DOHH2 (cell line): ENCODE data around the gene ATP8A2.

Experiments
- H3F3A ChIP-seq: fragments of 200-600 bp; sonication (generic), shearing (Covaris generic); 2 replicates; pipeline ENCODE4 v1.6.0; 2016; ENCODE audit warnings: antibody characterized with exemption, mild to moderate bottlenecking; ENCODE audit not compliant: control insufficient read depth, insufficient read depth
- H3K27ac ChIP-seq: fragments of 200-600 bp; sonication (generic); 2 replicates; pipeline ENCODE4 v1.5.1; 2014; ENCODE audit warnings: low read depth, mild to moderate bottlenecking, low read length, moderate library complexity
- H3K27me3 ChIP-seq: fragments of 200-600 bp; sonication (generic); 2 replicates; pipeline ENCODE4 v1.6.1; 2014; ENCODE audit warnings: mild to moderate bottlenecking, low read length, mixed read lengths; ENCODE audit not compliant: control insufficient read depth
- H3K36me3 ChIP-seq: fragments of 200-600 bp; sonication (generic); 2 replicates; pipeline ENCODE4 v1.6.1; 2014; ENCODE audit warnings: mild to moderate bottlenecking, low read length, moderate library complexity, mixed read lengths; ENCODE audit not compliant: control insufficient read depth
- H3K4me1 ChIP-seq: fragments of 200-600 bp; sonication (generic); 2 replicates; pipeline ENCODE4 v1.6.1; 2014; ENCODE audit warnings: mild to moderate bottlenecking, low read length, mixed read lengths; ENCODE audit not compliant: control insufficient read depth
- H3K4me2 ChIP-seq: fragments of 200-600 bp; sonication (generic); 2 replicates; pipeline ENCODE4 v1.6.0; 2014; ENCODE audit warnings: mild to moderate bottlenecking, low read length, moderate library complexity
- H3K4me3 ChIP-seq: fragments of 200-600 bp; sonication (generic); 2 replicates; pipeline ENCODE4 v1.5.1; 2014; ENCODE audit warnings: mild to moderate bottlenecking, low read length, mixed read lengths
- H3K79me2 ChIP-seq: fragments of 200-600 bp; sonication (generic); 2 replicates; pipeline ENCODE4 v1.6.1; 2014; ENCODE audit warnings: mild to moderate bottlenecking, low read length, mixed read lengths; ENCODE audit not compliant: control insufficient read depth
- H3K9me2 ChIP-seq: fragments of 200-600 bp; sonication (generic); replicated peaks from 2 replicates; pipeline ENCODE4 v1.6.1; 2014; ENCODE audit warnings: mild to moderate bottlenecking, low read length, mixed read lengths; ENCODE audit not compliant: control insufficient read depth
- H3K9me3 ChIP-seq: fragments of 200-600 bp; sonication (generic); 2 replicates; pipeline ENCODE4 v1.6.1; 2014; ENCODE audit warnings: antibody characterized with exemption, low read length, mixed read lengths; ENCODE audit not compliant: control insufficient read depth, insufficient read depth
- H4K20me1 ChIP-seq: fragments of 200-600 bp; sonication (generic); 2 replicates; pipeline ENCODE4 v1.6.0; 2014; ENCODE audit warnings: low read depth, mild to moderate bottlenecking, antibody characterized with exemption, low read length, moderate library complexity; ENCODE audit not compliant: control insufficient read depth, insufficient read depth
- CTCF ChIP-seq: fragments of 200-600 bp; sonication (generic); IDR thresholded peaks from one replicate; pipeline ENCODE4 v1.5.1; 2014; ENCODE audit warnings: antibody characterized with exemption, mild to moderate bottlenecking, low read depth, low read length; ENCODE audit not compliant: poor library complexity, severe bottlenecking
- EZH2phosphoT487 ChIP-seq: fragments of 200-600 bp; sonication (generic); IDR thresholded peaks from 2 replicates; pipeline ENCODE4 v1.6.1; 2017; ENCODE audit warnings: borderline replicate concordance, mild to moderate bottlenecking, antibody characterized with exemption, low read length, moderate library complexity, mixed read lengths

Gene ATP8A2

DNA sequence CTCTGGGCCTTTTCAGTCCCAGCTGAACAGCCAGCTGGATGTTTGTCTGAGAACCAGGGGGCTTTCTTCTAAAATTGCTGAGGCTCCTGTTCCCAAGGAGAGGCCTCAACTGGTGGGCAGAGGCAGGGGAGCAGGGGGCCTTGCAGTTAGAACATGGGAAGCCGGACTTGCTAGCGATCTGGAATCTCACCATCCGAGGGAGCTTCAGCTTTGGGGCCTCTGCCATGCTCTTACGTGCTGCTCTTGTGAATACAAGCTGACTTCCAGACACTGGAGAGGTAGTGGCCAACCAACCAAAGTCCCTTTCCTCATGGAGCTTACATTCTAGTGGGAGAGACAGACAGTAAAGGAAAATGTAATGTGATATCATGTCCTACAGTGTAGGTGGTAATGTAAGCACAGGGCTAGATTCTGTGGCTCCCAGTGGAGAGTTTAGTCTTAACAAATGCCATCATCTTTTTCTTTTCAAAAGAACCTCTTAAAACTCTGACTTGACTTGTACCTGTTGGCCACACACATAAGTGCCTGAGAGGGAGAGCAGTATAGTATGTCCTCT is 657.9 kb downstream of the ATP8A2 start:
- H3K9me3 ChIP-seq: no peaks in the 10 kb centered on the region; the same call in 1 of the 2 replicates
- H4K20me1 ChIP-seq: no peaks in the 10 kb centered on the region
- H3K4me2 ChIP-seq: no peak overlapping the region

DNA sequence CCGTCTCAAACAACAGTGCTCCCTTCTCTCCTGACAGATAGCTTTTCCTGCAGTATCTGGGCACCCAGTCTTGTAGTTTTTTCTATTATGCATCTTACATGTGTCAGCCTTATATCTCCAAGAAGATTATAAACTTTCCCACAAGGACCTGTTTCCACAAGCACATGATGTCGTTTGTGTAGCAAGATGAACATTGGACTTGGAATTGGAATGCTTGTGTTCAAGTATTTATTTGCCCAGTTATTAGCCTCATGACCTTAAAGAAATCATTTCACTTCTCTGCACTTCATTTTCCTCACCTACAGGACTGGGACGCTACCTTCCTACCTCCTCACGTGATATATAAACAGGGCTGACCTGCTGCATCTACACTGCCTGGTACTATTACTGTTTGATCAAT is 658.6 kb downstream of the ATP8A2 start:
- no peaks in the 10 kb centered on the region for H3K4me1 ChIP-seq
- no peaks in the 10 kb centered on the region for H3K27me3 ChIP-seq
- H3K9me3 ChIP-seq: no peaks in the 10 kb centered on the region; the same call in 1 of the 2 replicates
- no peaks in the 10 kb centered on the region for H4K20me1 ChIP-seq
- H3K9me2 ChIP-seq: no peaks in the 10 kb centered on the region
- TF ChIP-seq EZH2phosphoT487 (no peak), CTCF (no peak)
- no peak overlapping the region for H3K4me2 ChIP-seq
- no peak overlapping the region for H3K27ac ChIP-seq
- H3F3A ChIP-seq: no peaks in the 10 kb centered on the region
- no peak overlapping the region for H3K4me3 ChIP-seq
- H3K36me3 ChIP-seq: no peaks in the 10 kb centered on the region
- H3K79me2 ChIP-seq: no peaks in the 10 kb centered on the region

More for the DNA sequence above, 657.9 kb downstream of the ATP8A2 start:
- Histone ChIP-seq H3K4me3 (no peak overlapping the region), H3K36me3 (no peaks in the 10 kb centered on the region), H3F3A (no peaks in the 10 kb centered on the region), H3K79me2 (no peaks in the 10 kb centered on the region), H3K27me3 (no peaks in the 10 kb centered on the region), H3K27ac (no peak overlapping the region), H3K9me2 (no peaks in the 10 kb centered on the region), H3K4me1 (no peaks in the 10 kb centered on the region)
- TF ChIP-seq CTCF (no peak), EZH2phosphoT487 (no peak)

DNA sequence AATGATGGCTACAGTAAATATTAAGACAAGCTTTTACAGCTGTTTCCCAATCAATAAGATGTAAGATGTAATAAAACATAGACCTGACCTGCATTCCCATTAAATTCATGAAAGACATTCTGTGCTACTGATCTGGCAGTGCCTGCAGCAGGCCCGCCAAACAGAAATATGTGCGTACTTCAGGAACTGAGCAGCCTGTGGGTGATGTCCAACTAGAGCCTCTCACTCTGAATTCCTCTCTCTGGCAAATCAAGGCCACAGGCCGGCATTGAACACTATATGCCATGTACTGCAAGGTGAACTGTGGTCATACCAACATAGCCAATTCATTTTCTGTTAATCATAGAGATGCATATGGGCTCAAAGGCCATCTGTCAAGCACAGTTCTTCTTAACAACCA is 662.2 kb downstream of the ATP8A2 start:
- H3K27me3 ChIP-seq: no peaks in the 10 kb centered on the region
- no peak overlapping the region for H3K4me2 ChIP-seq
- no peaks in the 10 kb centered on the region for H3K79me2 ChIP-seq
- no peaks in the 10 kb centered on the region; the same call in 1 of the 2 replicates for H3K9me3 ChIP-seq
- no peaks in the 10 kb centered on the region for H3K36me3 ChIP-seq
- H3K9me2 ChIP-seq: no peaks in the 10 kb centered on the region
- no peaks in the 10 kb centered on the region for H4K20me1 ChIP-seq
- H3K4me3 ChIP-seq: no peak overlapping the region
- TF ChIP-seq EZH2phosphoT487 (no peak), CTCF (no peak)
- no peak overlapping the region for H3K27ac ChIP-seq
- no peaks in the 10 kb centered on the region for H3F3A ChIP-seq
- no peaks in the 10 kb centered on the region for H3K4me1 ChIP-seq
